ENCODE measurements around the gene TRAPPC14. TPM values are rescaled to one million over a fixed set of nuclear protein-coding genes. Genes with fewer than 3 reads are reported as not detected.

TRAPPC14 gene
- total and polyA plus RNA-seq, 9 of the 15 experiments (the other 6 are each of a cell fraction or from before 2014, with no cell fraction given): 0.42 to 45.9 (median 18.2) TPM

DNA sequence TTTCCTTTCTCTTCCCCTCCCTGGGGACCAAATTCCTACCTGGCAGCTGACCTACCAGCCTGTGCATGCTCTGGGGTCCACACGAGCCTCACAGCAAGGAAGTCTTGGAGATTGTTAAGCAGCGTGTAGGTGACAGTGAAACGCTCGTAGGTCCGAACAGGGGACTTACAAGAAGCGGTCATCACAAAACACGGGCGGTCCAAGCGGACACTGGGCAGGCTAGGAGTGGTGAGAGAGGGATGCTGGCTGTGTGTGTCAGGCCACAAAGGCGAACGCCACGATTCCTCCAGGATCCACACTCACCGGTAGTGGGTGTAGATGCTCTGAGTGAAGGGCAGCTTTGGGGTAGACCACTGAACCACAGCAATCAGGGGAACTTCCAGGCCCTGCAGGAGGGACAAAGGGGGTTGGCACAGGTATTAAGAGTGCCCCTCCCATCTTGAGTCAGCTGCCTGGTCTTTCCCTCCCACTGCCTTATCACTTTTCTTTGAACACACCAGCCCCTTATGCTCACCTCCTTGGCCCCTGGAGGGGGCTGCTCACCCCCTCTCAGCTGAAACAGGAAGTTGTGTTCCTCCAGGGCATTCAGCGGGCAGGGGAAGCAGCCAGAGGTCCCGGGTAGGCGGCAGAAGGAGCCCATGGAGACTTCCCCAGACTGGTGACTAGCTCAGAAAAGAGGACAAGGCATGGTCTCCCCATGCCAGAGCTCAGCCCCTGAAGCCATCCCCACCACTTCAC, 2.0 kb downstream of the TRAPPC14 start (continued):
- TF ChIP-seq NR2F6 (CRISPR knock-in tag; IDR thresholded peaks at IDR 0.05): no peak
- TF ChIP-seq, protein P1, sequence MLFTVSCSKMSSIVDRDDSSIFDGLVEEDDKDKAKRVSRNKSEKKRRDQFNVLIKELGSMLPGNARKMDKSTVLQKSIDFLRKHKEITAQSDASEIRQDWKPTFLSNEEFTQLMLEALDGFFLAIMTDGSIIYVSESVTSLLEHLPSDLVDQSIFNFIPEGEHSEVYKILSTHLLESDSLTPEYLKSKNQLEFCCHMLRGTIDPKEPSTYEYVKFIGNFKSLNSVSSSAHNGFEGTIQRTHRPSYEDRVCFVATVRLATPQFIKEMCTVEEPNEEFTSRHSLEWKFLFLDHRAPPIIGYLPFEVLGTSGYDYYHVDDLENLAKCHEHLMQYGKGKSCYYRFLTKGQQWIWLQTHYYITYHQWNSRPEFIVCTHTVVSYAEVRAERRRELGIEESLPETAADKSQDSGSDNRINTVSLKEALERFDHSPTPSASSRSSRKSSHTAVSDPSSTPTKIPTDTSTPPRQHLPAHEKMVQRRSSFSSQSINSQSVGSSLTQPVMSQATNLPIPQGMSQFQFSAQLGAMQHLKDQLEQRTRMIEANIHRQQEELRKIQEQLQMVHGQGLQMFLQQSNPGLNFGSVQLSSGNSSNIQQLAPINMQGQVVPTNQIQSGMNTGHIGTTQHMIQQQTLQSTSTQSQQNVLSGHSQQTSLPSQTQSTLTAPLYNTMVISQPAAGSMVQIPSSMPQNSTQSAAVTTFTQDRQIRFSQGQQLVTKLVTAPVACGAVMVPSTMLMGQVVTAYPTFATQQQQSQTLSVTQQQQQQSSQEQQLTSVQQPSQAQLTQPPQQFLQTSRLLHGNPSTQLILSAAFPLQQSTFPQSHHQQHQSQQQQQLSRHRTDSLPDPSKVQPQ (CRISPR knock-in tag; IDR thresholded peaks at IDR 0.05; ENCODE audit: borderline replicate concordance): no peak
- no peak for TF ChIP-seq HNRNPH1 (optimal IDR thresholded peaks at IDR 0.05; ENCODE audit: low read depth, low read length)
- TF ChIP-seq SMAD3 (CRISPR knock-in tag; conservative IDR thresholded peaks at IDR 0.05): no peak
- peak; percentile 93 for TF ChIP-seq ZBTB7A (IDR thresholded peaks at IDR 0.05; ENCODE audit: borderline replicate concordance, control insufficient read depth, low read depth, low read length)
- no peak for TF ChIP-seq HDAC3 (IDR thresholded peaks at IDR 0.05; ENCODE audit: borderline replicate concordance, partially characterized antibody)
- TF ChIP-seq, protein P2, sequence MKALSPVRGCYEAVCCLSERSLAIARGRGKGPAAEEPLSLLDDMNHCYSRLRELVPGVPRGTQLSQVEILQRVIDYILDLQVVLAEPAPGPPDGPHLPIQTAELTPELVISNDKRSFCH (CRISPR knock-in tag; IDR thresholded peaks at IDR 0.05): no peak
- TF ChIP-seq, protein P2 (tag; IDR thresholded peaks at IDR 0.05): no peak
- no peak for TF ChIP-seq NR3C1 (CRISPR knock-in tag; IDR thresholded peaks at IDR 0.05)
- TF ChIP-seq SRSF9 (IDR thresholded peaks at IDR 0.05; ENCODE audit: borderline replicate concordance, low read depth, low read length): no peak
- no peak for TF ChIP-seq ZNF551 (CRISPR knock-in tag; IDR thresholded peaks at IDR 0.05)
- peak; percentile 57 for TF ChIP-seq POLR2G (IDR thresholded peaks at IDR 0.05; ENCODE audit: low read depth, low read length)
- TF ChIP-seq TARDBP (IDR thresholded peaks at IDR 0.05): no peak
- TF ChIP-seq ZNF740 (CRISPR knock-in tag; IDR thresholded peaks at IDR 0.05): peak; percentile 17; the same call in 1 of the 2 replicates
- TF ChIP-seq ZNF740 (tag; IDR thresholded peaks at IDR 0.05): no peak
- no peak for TF ChIP-seq DPF2 (IDR thresholded peaks at IDR 0.05)
- TF ChIP-seq, protein P3, sequence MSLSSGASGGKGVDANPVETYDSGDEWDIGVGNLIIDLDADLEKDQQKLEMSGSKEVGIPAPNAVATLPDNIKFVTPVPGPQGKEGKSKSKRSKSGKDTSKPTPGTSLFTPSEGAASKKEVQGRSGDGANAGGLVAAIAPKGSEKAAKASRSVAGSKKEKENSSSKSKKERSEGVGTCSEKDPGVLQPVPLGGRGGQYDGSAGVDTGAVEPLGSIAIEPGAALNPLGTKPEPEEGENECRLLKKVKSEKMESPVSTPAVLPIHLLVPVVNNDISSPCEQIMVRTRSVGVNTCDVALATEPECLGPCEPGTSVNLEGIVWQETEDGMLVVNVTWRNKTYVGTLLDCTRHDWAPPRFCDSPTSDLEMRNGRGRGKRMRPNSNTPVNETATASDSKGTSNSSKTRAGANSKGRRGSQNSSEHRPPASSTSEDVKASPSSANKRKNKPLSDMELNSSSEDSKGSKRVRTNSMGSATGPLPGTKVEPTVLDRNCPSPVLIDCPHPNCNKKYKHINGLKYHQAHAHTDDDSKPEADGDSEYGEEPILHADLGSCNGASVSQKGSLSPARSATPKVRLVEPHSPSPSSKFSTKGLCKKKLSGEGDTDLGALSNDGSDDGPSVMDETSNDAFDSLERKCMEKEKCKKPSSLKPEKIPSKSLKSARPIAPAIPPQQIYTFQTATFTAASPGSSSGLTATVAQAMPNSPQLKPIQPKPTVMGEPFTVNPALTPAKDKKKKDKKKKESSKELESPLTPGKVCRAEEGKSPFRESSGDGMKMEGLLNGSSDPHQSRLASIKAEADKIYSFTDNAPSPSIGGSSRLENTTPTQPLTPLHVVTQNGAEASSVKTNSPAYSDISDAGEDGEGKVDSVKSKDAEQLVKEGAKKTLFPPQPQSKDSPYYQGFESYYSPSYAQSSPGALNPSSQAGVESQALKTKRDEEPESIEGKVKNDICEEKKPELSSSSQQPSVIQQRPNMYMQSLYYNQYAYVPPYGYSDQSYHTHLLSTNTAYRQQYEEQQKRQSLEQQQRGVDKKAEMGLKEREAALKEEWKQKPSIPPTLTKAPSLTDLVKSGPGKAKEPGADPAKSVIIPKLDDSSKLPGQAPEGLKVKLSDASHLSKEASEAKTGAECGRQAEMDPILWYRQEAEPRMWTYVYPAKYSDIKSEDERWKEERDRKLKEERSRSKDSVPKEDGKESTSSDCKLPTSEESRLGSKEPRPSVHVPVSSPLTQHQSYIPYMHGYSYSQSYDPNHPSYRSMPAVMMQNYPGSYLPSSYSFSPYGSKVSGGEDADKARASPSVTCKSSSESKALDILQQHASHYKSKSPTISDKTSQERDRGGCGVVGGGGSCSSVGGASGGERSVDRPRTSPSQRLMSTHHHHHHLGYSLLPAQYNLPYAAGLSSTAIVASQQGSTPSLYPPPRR (CRISPR knock-in tag; IDR thresholded peaks at IDR 0.05; ENCODE audit: borderline replicate concordance): no peak
- no peak for TF ChIP-seq JUNB (CRISPR knock-in tag; conservative IDR thresholded peaks at IDR 0.05)
- no peak for TF ChIP-seq SRSF1 (IDR thresholded peaks at IDR 0.05; ENCODE audit: low read depth, low read length)
